OCI-LY1 (cell line): ENCODE measurements around the gene EYA2.

Source experiments
- H2AFZ ChIP-seq: fragments of 200-600 bp; sonication (generic), shearing (Covaris generic); 2 replicates; pipeline ENCODE4 v1.6.0; 2014; ENCODE audit warnings: antibody characterized with exemption, mild to moderate bottlenecking, low read length
- H3F3A ChIP-seq: fragments of 200-600 bp; sonication (generic), shearing (Covaris generic); 2 replicates; pipeline ENCODE4 v1.6.0; 2014; ENCODE audit warnings: mild to moderate bottlenecking, antibody characterized with exemption, low read length, moderate library complexity; ENCODE audit not compliant: insufficient read depth
- H3K27ac ChIP-seq: fragments of 200-600 bp; sonication (generic); 2 replicates; pipeline ENCODE4 v1.5.1; 2014; ENCODE audit warnings: low read length, mixed run types, mild to moderate bottlenecking, low read depth; ENCODE audit not compliant: poor library complexity, severe bottlenecking
- H3K27me3 ChIP-seq: fragments of 200-600 bp; sonication (generic); 2 replicates; pipeline ENCODE4 v1.6.0; 2014; ENCODE audit warnings: antibody characterized with exemption, mild to moderate bottlenecking, low read length, moderate library complexity; ENCODE audit not compliant: insufficient read depth
- H3K36me3 ChIP-seq: fragments of 200-600 bp; sonication (generic); 2 replicates; pipeline ENCODE4 v1.6.1; 2014; ENCODE audit warnings: mild to moderate bottlenecking, antibody characterized with exemption, low read length, moderate library complexity, mixed read lengths; ENCODE audit not compliant: insufficient read depth
- H3K4me1 ChIP-seq: fragments of 200-600 bp; sonication (generic); 2 replicates; pipeline ENCODE4 v1.5.1; 2014; ENCODE audit warnings: mild to moderate bottlenecking, low read length, moderate library complexity; ENCODE audit not compliant: insufficient read depth, severe bottlenecking
- H3K4me2 ChIP-seq: fragments of 200-600 bp; sonication (generic), shearing (Covaris generic); 2 replicates; pipeline ENCODE4 v1.6.1; 2014; ENCODE audit warnings: low read length
- H3K4me3 ChIP-seq: fragments of 200-600 bp; sonication (generic); 2 replicates; pipeline ENCODE4 v1.5.1; 2014; ENCODE audit warnings: low read length, low read depth, mild to moderate bottlenecking, mixed read lengths; ENCODE audit not compliant: poor library complexity, severe bottlenecking
- H3K79me2 ChIP-seq: fragments of 200-600 bp; shearing (Covaris generic); 2 replicates; pipeline ENCODE4 v1.6.1; 2016; ENCODE audit warnings: mixed run types, low read length, mixed read lengths; ENCODE audit not compliant: insufficient read depth
- H3K9ac ChIP-seq: fragments of 200-600 bp; sonication (generic), shearing (Covaris generic); 2 replicates; pipeline ENCODE4 v1.6.1; 2014; ENCODE audit warnings: mild to moderate bottlenecking, low read length, mixed read lengths
- H3K9me2 ChIP-seq: fragments of 200-600 bp; sonication (generic), shearing (Covaris generic); 2 replicates; pipeline ENCODE4 v1.6.1; 2014; ENCODE audit warnings: low read depth, mild to moderate bottlenecking, low read length, mixed read lengths
- H3K9me3 ChIP-seq: fragments of 200-600 bp; shearing (Covaris generic); 2 replicates; pipeline ENCODE4 v1.6.1; 2014; ENCODE audit warnings: low read length, mixed read lengths
- H4K20me1 ChIP-seq: fragments of 200-600 bp; sonication (generic), shearing (Covaris generic); 2 replicates; pipeline ENCODE4 v1.6.0; 2016; ENCODE audit warnings: mild to moderate bottlenecking, low read length; ENCODE audit not compliant: insufficient read depth
- CTCF ChIP-seq: fragments of 200-600 bp; sonication (generic), shearing (Covaris generic); IDR thresholded peaks from 2 replicates; pipeline ENCODE4 v1.5.1; 2017; ENCODE audit warnings: mild to moderate bottlenecking, antibody characterized with exemption, low read length, moderate library complexity, mixed read lengths
- EZH2 ChIP-seq: fragments of 200-600 bp; sonication (generic), shearing (Covaris generic); IDR thresholded peaks from 2 replicates; pipeline ENCODE4 v1.8.0; 2017; ENCODE audit warnings: borderline replicate concordance, mixed run types, mild to moderate bottlenecking, antibody characterized with exemption, low read length, moderate library complexity, mixed read lengths

EYA2 gene

DNA sequence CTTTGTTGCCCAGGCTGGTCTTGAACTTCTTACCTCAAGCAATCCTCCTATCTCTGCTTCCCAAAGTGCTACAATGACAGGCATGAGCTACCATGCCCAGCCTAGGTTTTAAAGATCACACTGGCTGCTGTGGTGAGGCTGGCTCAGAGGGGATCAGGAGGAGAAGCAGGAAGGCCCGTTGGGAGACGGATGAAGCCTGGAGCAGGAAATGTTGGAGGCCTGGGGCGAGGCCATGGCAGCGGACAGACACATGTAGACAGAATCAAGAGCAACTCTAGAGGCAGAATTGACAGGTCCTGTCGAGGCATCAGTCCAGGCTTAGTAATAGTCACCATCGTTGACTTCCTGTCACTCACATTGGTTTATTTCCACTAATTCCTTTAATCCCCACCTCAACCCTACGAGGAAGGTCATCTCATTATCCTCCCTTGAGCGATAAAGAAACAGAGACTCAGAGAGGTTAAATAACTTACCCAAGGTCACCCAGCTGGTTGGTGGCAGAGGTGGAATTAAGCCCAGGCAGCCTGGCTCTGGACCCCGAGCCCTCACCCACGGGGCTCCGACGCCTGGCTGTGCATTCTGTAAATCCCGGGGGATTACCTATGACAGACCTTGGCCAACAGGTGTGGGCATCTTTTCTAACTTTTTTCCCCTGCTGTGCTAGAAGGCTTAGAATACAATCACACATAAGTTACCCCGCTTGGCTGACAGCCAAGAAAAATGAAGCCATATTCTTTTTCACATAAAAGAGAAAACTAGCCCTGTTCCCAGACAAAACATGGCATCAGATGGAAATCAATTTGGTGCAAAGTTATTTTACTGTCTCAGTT lies 113.4 kb downstream of the EYA2 start:
- no peak overlapping the region for H3K4me3 ChIP-seq
- no peaks in the 10 kb centered on the region for H3K9me2 ChIP-seq
- no peak overlapping the region for H3K4me2 ChIP-seq
- H3K79me2 ChIP-seq: no peaks in the 10 kb centered on the region
- H3F3A ChIP-seq: no peaks in the 10 kb centered on the region
- TF ChIP-seq CTCF: no peak
- no peak for TF ChIP-seq EZH2
- H3K27ac ChIP-seq: no peak overlapping the region
- no peaks in the 10 kb centered on the region for H3K4me1 ChIP-seq
- no peak overlapping the region for H3K9ac ChIP-seq
- H3K36me3 ChIP-seq: no peaks in the 10 kb centered on the region
- H4K20me1 ChIP-seq: no peaks in the 10 kb centered on the region
- no peaks in the 10 kb centered on the region for H3K27me3 ChIP-seq
- H3K9me3 ChIP-seq: no peaks in the 10 kb centered on the region
- H2AFZ ChIP-seq: no peak overlapping the region

DNA sequence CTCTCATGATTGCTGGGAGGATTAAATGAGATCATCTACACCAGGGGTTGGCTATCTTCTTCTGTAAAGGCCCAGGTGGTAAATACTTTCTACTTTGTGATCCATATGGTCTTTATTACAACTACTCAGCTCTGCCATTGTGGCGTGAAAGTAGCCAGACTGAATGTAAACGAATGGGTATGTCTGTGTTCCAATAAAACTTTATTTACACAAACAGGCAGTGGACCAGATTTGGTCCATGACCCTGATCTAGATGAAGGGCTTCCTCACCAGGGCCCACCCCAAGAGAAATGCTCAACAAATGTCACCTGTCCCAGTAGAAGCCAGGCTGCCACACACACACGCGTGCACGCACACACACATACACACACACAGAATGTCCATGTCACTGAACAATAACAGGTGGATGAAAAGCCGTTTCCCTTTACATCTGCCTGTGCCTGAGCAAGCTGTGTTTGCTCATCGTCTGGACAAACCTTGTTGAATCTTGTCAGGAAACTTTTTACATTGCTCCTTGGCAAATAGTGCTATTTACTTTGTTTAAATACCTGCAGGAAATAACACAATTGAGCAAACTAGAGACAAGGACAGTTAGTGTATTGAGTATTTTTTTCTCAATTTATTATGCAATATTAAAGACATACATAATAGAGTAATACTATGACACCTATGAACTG lies 114.3 kb downstream of the EYA2 start:
- Histone ChIP-seq H3K9me2 (no peaks in the 10 kb centered on the region), H3K79me2 (no peaks in the 10 kb centered on the region), H3K27ac (no peak overlapping the region), H3K4me3 (no peak overlapping the region), H3K4me2 (no peak overlapping the region), H3K4me1 (no peaks in the 10 kb centered on the region), H2AFZ (no peak overlapping the region), H3K36me3 (no peaks in the 10 kb centered on the region), H4K20me1 (no peaks in the 10 kb centered on the region), H3K9me3 (no peaks in the 10 kb centered on the region), H3K27me3 (no peaks in the 10 kb centered on the region), H3K9ac (no peak overlapping the region), H3F3A (no peaks in the 10 kb centered on the region)
- TF ChIP-seq CTCF: no peak

DNA sequence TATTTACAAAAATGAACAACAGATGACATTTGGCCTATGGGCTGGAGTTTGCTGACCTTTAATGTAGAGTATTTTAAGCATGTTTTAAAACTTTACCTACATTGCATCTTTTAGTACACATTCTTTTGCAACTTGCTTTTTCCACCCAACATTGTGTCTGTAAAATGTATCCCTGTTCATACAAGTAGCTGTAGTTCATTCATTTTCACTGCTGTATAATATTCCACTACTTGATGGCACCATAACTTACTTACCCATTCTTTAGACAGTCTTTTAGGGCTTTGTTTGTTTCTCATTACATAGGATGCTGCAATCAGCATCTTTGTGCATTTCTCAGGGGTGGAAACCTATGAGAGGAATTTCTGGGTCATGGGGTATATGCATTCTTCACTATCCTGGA lies 115.1 kb downstream of the EYA2 start:
- H3K9me3 ChIP-seq: no peaks in the 10 kb centered on the region
- no peak overlapping the region for H3K4me2 ChIP-seq
- no peak overlapping the region for H3K27ac ChIP-seq
- no peaks in the 10 kb centered on the region for H4K20me1 ChIP-seq
- H3K4me3 ChIP-seq: no peak overlapping the region
- H2AFZ ChIP-seq: no peak overlapping the region
- H3K36me3 ChIP-seq: no peaks in the 10 kb centered on the region
- H3K4me1 ChIP-seq: no peaks in the 10 kb centered on the region
- H3K9ac ChIP-seq: no peak overlapping the region
- no peak for TF ChIP-seq CTCF
- TF ChIP-seq EZH2: no peak
- no peaks in the 10 kb centered on the region for H3F3A ChIP-seq
- no peaks in the 10 kb centered on the region for H3K27me3 ChIP-seq
- H3K9me2 ChIP-seq: no peaks in the 10 kb centered on the region
- no peaks in the 10 kb centered on the region for H3K79me2 ChIP-seq
